ENCODE data around the gene CARD9.

Gene CARD9

GRCh38 chr9:136381311-136381710, 7.8 kb upstream of the CARD9 start:
- no peak for DNase-seq (ENCODE audit: low read depth, low spot score)

GRCh38 chr9:136380381-136380780, 6.9 kb upstream of the CARD9 start:
- DNase-seq (ENCODE audit: low read depth, low spot score), result no peak

GRCh38 chr9:136379891-136380290, 6.4 kb upstream of the CARD9 start:
- DNase-seq (ENCODE audit: low read depth, low spot score), result no peak

- DNase-seq (ENCODE audit: low read depth, low spot score), result no peak
These were observed 5.9 kb upstream of the CARD9 start for GRCh38 chr9:136379401-136379800.

- no peak for DNase-seq (ENCODE audit: low read depth, low spot score)
These were observed 5.5 kb upstream of the CARD9 start for GRCh38 chr9:136379003-136379287.

GRCh38 chr9:136378170-136379002, 4.9 kb upstream of the CARD9 start:
- no peak for DNase-seq (ENCODE audit: low read depth, low spot score)

- DNase-seq (ENCODE audit: low read depth, low spot score), result no peak
These were observed 4.1 kb upstream of the CARD9 start for GRCh38 chr9:136377341-136378169.

GRCh38 chr9:136376457-136376856, 3.0 kb upstream of the CARD9 start:
- no peak for DNase-seq (ENCODE audit: low read depth, low spot score)

- no peak for DNase-seq (ENCODE audit: low read depth, low spot score)
These were observed 1.6 kb upstream of the CARD9 start for GRCh38 chr9:136375096-136375495.

- no peak for DNase-seq (ENCODE audit: low read depth, low spot score)
These were observed 710 bp upstream of the CARD9 start for GRCh38 chr9:136374183-136374575.

- no peak for DNase-seq (ENCODE audit: low read depth, low spot score)
These were observed 739 bp downstream of the CARD9 start for GRCh38 chr9:136372561-136373299.

GRCh38 chr9:136372006-136372405, 1.5 kb downstream of the CARD9 start:
- DNase-seq (ENCODE audit: low read depth, low spot score), result no peak

- no peak for DNase-seq (ENCODE audit: low read depth, low spot score)
These were observed 2.0 kb downstream of the CARD9 start for GRCh38 chr9:136371533-136371880.

- no peak for DNase-seq (ENCODE audit: low read depth, low spot score)
These were observed 2.6 kb downstream of the CARD9 start for GRCh38 chr9:136370687-136371532.

GRCh38 chr9:136370037-136370436, 3.4 kb downstream of the CARD9 start:
- DNase-seq (ENCODE audit: low read depth, low spot score), result no peak

- no peak for DNase-seq (ENCODE audit: low read depth, low spot score)
These were observed 5.3 kb downstream of the CARD9 start for GRCh38 chr9:136368190-136368589.

GRCh38 chr9:136367296-136368145, 5.9 kb downstream of the CARD9 start:
- no peak for DNase-seq (ENCODE audit: low read depth, low spot score)

- DNase-seq (ENCODE audit: low read depth, low spot score), result no peak
These were observed 6.6 kb downstream of the CARD9 start for GRCh38 chr9:136366826-136367225.

GRCh38 chr9:136365775-136366222, 7.7 kb downstream of the CARD9 start:
- no peak for DNase-seq (ENCODE audit: low read depth, low spot score)

- DNase-seq (ENCODE audit: low read depth, low spot score), result no peak
These were observed 8.3 kb downstream of the CARD9 start for GRCh38 chr9:136364942-136365774.

Data from activated naive CD8-positive, alpha-beta T cell treated with anti-CD3 and anti-CD28 coated beads, Interleukin-2, amount 50 U/mL, for 16 hours (primary cell).